Psoas muscle (tissue), 8 donors: ENCODE results near the gene EIF3A. TPM values are rescaled to one million over a fixed set of nuclear protein-coding genes. Genes with fewer than 3 reads are reported as not detected.

Experiments
- ATAC-seq, 4 donors: fragments of 200-7000 bp; cut with Tn5 transposase; one replicate each; pipeline ENCODE4 v1.9.1; 2020; ENCODE audit warnings: moderate library complexity in 3 of 4, mild to moderate bottlenecking in 2 of 4
- DNase-seq, 2 donors: peaks; one replicate each; pipeline ENCODE4 v3.0.0-alpha.2; 2020
- H3K27ac ChIP-seq: fragments of 200-600 bp; one replicate; pipeline ENCODE4 v1.8.0; 2022
- H3K27me3 ChIP-seq, 3 donors: fragments of 200-600 bp in 1 of 3; one replicate each; pipeline versions ENCODE4 v1.6.1 to v1.8.0; 2013 to 2022; ENCODE audit warnings: low read length in 2 of 3, mild to moderate bottlenecking in 2 of 3, moderate library complexity in 1 of 3; ENCODE audit not compliant: insufficient read depth in 3 of 3
- H3K36me3 ChIP-seq, 2 donors: fragments of 200-600 bp in 1 of 2; one replicate each; pipeline versions ENCODE4 v1.6.1 to v1.8.0; 2013 to 2022; ENCODE audit warnings: low read depth in 1 of 2, mild to moderate bottlenecking in 1 of 2, moderate library complexity in 1 of 2; ENCODE audit not compliant: insufficient read depth in 1 of 2
- H3K4me1 ChIP-seq: fragments of 200-600 bp; one replicate; pipeline ENCODE4 v1.8.0; 2022
- H3K4me3 ChIP-seq: fragments of 200-600 bp; one replicate; pipeline ENCODE4 v1.8.0; 2022; ENCODE audit warnings: mild to moderate bottlenecking
- H3K9me3 ChIP-seq: fragments of 200-600 bp; one replicate; pipeline ENCODE4 v1.8.0; 2022
- WGBS, 3 donors: extraction: QIAGEN DNeasy Blood & Tissue Kit; methylation state at CpG; one replicate each; pipeline versions ENCODE4 v1.1.6 to v1.1.7; 2013; 5-methylcytosine and 5-hydroxymethylcytosine counted together
- intact Hi-C, 2 donors: fragments of 100-400 bp; cut with DNase I; formaldehyde crosslinking; loops; one replicate each; pipeline versions ENCODE4 v1.11.0 to v1.14.2; 2022
- polyA plus RNA-seq, 3 donors: library from polyadenylated mRNA; stranded (reverse); fragments of 200-250 nt; gene quantifications; one replicate each; pipeline ENCODE4 v1.2.3, GENCODE V29; 2013
- total RNA-seq, 4 donors: library from RNA; stranded (reverse); fragmentation: NEBNext Ultra II Directional in 2 of 4; extraction: Animal tissue kit (Norgen Biotek cat#: 25700) in 2 of 4; gene quantifications; one replicate each; pipeline versions ENCODE4 v1.2.1 to v1.2.4, GENCODE V29; 2021 to 2023
- TF ChIP-seq, protein P1 (sequence below): fragments of 200-600 bp; IDR thresholded peaks from one replicate; pipeline ENCODE4 v1.8.0; 2022; ENCODE audit warnings: antibody characterized with exemption
- donor health status: healthy with polysubstance abuse.
- donor health status: DM: no; HTN: no; CAD: no; lungs with moderate emphysema.
- donor health status: Bipolar disorder and iron deficiency.
- donor health status: healthy.
- donor health status: DM: yes; HTN: yes; CAD: no.
- donor health status: DM: no; HTN: no; CAD: no.
- donor health status: DM: no; HTN: no; CAD: no.
- donor health status: DM: yes; HTN: yes; CAD: no.

EIF3A gene
- total and polyA plus RNA-seq, 7 donors: 71.3 to 226 (median 148) TPM

DNA sequence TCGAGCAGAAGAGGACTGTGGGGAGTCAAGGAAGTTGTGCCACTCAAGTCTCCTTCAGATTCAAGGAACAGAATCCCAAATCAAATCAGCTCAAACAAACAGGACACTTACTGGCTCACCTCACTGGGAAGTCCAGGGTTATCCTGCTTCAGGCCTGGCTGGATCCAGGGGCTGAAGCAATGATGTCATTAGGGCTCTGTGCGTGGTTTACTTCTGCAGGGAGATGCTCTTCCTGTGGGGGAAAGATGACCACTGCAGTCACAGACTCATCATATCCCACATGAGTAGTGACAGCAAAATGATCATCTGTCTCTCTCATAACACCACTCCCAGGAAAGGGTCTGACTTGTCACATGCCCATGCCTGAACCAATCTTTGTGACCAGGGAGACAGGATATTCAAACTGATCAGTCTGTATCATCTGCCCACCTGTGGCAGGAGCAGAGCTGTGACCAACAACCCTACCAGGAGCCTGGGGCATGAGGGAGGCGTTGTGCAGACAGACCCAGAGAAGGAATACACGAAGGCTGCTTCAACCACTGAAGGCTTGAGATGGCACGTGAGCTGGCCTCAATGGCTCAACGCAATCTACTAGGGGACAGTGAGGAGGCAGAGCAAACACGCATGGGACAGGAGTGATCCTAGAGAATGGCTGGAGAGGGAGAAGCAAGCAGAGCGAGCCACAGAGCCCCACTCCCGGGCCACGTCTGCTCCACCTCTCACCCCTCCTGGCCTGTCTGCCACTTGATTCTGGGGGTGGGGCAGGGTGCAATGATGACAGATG is 78.7 kb downstream of the EIF3A start:
- TF ChIP-seq, protein P1, sequence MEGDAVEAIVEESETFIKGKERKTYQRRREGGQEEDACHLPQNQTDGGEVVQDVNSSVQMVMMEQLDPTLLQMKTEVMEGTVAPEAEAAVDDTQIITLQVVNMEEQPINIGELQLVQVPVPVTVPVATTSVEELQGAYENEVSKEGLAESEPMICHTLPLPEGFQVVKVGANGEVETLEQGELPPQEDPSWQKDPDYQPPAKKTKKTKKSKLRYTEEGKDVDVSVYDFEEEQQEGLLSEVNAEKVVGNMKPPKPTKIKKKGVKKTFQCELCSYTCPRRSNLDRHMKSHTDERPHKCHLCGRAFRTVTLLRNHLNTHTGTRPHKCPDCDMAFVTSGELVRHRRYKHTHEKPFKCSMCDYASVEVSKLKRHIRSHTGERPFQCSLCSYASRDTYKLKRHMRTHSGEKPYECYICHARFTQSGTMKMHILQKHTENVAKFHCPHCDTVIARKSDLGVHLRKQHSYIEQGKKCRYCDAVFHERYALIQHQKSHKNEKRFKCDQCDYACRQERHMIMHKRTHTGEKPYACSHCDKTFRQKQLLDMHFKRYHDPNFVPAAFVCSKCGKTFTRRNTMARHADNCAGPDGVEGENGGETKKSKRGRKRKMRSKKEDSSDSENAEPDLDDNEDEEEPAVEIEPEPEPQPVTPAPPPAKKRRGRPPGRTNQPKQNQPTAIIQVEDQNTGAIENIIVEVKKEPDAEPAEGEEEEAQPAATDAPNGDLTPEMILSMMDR: no peak
- H3K4me3 ChIP-seq: no peak overlapping the region
- WGBS, 3 donors: 87 to 92% (median 91%) methylated on average over 10 of the region's 10 CpGs
- no peaks in the 10 kb centered on the region for H3K9me3 ChIP-seq
- ATAC-seq (no peak), DNase-seq (no peak)
- peaks cover 28% of the 10 kb centered on the region for H3K4me1 ChIP-seq
- intact Hi-C loops: loop anchor here in 1 of 2 donors (5.0 kb wide), 1 partner anchor 40 kb away; no protein-coding TSS in a partner anchor
- H3K27me3 ChIP-seq: no peaks in the 10 kb centered on the region
- H3K27ac ChIP-seq: no peak overlapping the region
- H3K36me3 ChIP-seq: no peaks in the 10 kb centered on the region

DNA sequence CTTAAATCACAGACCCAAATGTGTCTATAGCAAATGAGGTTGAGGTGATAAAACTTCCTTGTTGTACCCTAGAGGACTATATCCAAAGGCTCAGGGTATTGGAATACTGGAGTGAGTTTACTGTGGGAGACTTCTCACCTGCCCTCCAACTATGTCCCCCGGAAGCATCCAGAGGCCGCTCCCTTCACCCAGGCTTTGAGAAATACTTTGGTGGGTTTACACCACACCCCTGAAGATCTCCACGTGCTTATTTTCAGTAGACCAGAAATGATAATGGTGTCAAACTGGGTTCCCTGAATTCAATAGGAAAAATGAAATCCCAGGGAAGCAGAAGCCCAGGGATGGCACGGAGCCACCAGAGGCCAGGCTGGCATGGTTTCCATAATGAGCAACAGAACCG is 82.4 kb downstream of the EIF3A start:
- intact Hi-C loops: no loop called here
- ATAC-seq: no peak
- no peaks in the 10 kb centered on the region for H3K36me3 ChIP-seq
- no peak overlapping the region for H3K4me3 ChIP-seq
- H3K4me1 ChIP-seq: peaks cover 5% of the 10 kb centered on the region
- H3K9me3 ChIP-seq: no peaks in the 10 kb centered on the region
- DNase-seq: no peak
- no peaks in the 10 kb centered on the region for H3K27me3 ChIP-seq
- H3K27ac ChIP-seq: no peak overlapping the region
- TF ChIP-seq, protein P1: no peak
- 87 to 90% (median 87%) methylated on average over 5 of the region's 5 CpGs for WGBS, 3 donors

DNA sequence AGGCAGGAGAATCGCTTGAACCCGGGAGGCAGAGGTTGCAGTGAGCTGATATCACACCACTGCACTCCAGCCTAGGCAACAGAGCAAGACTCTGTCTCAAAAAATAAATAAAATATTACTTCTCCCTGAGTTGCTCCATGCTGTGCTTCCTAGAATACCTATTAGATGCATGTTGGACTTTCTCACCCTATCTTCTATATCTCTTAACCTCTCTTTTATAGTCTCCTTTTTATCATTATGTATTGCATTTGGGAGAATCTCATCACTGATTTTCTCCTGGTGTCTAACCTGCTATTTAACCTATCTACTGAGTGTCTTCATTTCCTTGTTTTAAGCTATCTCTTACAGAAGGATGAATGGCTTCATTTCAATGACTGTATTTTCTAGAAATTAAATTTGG is 83.2 kb downstream of the EIF3A start:
- ATAC-seq: no peak
- Histone ChIP-seq H3K9me3 (no peaks in the 10 kb centered on the region), H3K36me3 (no peaks in the 10 kb centered on the region), H3K4me1 (no peaks in the 10 kb centered on the region), H3K27ac (no peak overlapping the region), H3K4me3 (no peak overlapping the region), H3K27me3 (no peaks in the 10 kb centered on the region)
- 95 to 100% (median 95%) methylated on average over 2 of the region's 2 CpGs for WGBS, 3 donors
- TF ChIP-seq, protein P1: no peak
- intact Hi-C loops: no loop called here
- DNase-seq: no peak

DNA sequence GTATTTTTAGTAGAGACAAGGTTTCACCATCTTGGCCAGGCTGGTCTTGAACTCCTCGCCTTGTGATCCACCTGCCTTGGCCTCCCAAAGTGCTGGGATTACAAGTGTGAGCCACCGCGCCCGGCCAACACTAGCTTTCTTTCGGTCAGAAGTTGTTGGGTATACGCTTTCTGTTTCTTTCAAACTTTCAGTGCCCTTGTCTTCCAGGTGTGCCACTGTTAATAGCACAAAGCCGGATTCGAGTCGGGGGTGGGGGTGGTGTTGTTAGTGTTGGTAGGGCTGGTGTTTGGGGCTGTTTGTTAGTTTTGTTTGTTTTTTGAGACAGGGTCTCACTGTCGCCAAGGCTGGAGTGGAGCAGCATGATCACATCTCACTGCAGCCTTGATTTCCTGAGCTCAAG is 84.9 kb downstream of the EIF3A start:
- Histone ChIP-seq H3K27me3 (no peaks in the 10 kb centered on the region), H3K9me3 (no peaks in the 10 kb centered on the region), H3K36me3 (no peaks in the 10 kb centered on the region), H3K27ac (no peak overlapping the region), H3K4me3 (no peak overlapping the region), H3K4me1 (no peaks in the 10 kb centered on the region)
- no peak for DNase-seq
- TF ChIP-seq, protein P1: no peak
- intact Hi-C loops: no loop called here
- WGBS, 3 donors: 90 to 93% (median 93%) methylated on average over 10 of the region's 10 CpGs
- ATAC-seq: no peak

DNA sequence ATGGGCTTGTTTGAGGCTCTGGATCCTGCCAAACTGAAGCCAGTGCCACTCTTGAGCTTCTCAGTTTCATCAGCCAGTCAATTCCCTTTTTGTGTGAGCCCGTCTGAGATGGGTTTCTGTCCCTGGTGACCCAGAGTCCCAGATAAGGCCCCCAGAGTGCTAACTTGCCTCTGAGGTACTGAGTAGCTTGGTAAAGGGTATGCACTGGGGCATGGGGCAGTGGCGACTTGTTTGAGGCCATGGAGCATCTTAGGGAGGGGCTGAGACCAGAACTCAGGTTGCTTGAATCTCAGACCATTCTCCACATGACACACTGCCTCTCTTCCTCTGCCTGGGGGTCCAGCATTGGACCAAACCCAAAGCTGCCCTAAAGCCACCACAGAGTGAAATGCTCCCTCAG is 86.3 kb downstream of the EIF3A start:
- Histone ChIP-seq H3K9me3 (no peaks in the 10 kb centered on the region), H3K27ac (no peak overlapping the region), H3K4me3 (no peak overlapping the region), H3K4me1 (no peaks in the 10 kb centered on the region), H3K27me3 (no peaks in the 10 kb centered on the region), H3K36me3 (no peaks in the 10 kb centered on the region)
- ATAC-seq: no peak
- no peak for DNase-seq
- WGBS, 3 donors: 83 to 94% (median 85%) methylated on average over 2 of the region's 2 CpGs
- intact Hi-C loops: no loop called here
- TF ChIP-seq, protein P1: no peak
